MM.1S (cell line): ENCODE measurements around the gene RPSA.

Experiments
- CTCF ChIP-seq: fragments of 300-600 bp; sonication (generic); IDR thresholded peaks from 2 replicates; pipeline ENCODE4 v1.5.1; 2016; ENCODE audit warnings: antibody characterized with exemption, low read length, mixed read lengths
- EZH2 ChIP-seq: fragments of 300-600 bp; sonication (generic); optimal IDR thresholded peaks from 2 replicates; pipeline ENCODE3; 2017; ENCODE audit warnings: low read depth, mild to moderate bottlenecking, antibody characterized with exemption, low read length, mixed read lengths

- TF ChIP-seq CTCF (no peak), EZH2 (no peak)
These were observed 22.4 kb upstream of the RPSA start for GRCh38 chr3:39383881-39384664.
